DOHH2 (cell line): ENCODE results near the gene CRISPLD2.

Source experiments
- H3F3A ChIP-seq: fragments of 200-600 bp; sonication (generic), shearing (Covaris generic); 2 replicates; pipeline ENCODE4 v1.6.0; 2016; ENCODE audit warnings: antibody characterized with exemption, mild to moderate bottlenecking; ENCODE audit not compliant: control insufficient read depth, insufficient read depth
- H3K27ac ChIP-seq: fragments of 200-600 bp; sonication (generic); 2 replicates; pipeline ENCODE4 v1.5.1; 2014; ENCODE audit warnings: low read depth, mild to moderate bottlenecking, low read length, moderate library complexity
- H3K27me3 ChIP-seq: fragments of 200-600 bp; sonication (generic); 2 replicates; pipeline ENCODE4 v1.6.1; 2014; ENCODE audit warnings: mild to moderate bottlenecking, low read length, mixed read lengths; ENCODE audit not compliant: control insufficient read depth
- H3K36me3 ChIP-seq: fragments of 200-600 bp; sonication (generic); 2 replicates; pipeline ENCODE4 v1.6.1; 2014; ENCODE audit warnings: mild to moderate bottlenecking, low read length, moderate library complexity, mixed read lengths; ENCODE audit not compliant: control insufficient read depth
- H3K4me1 ChIP-seq: fragments of 200-600 bp; sonication (generic); 2 replicates; pipeline ENCODE4 v1.6.1; 2014; ENCODE audit warnings: mild to moderate bottlenecking, low read length, mixed read lengths; ENCODE audit not compliant: control insufficient read depth
- H3K4me2 ChIP-seq: fragments of 200-600 bp; sonication (generic); 2 replicates; pipeline ENCODE4 v1.6.0; 2014; ENCODE audit warnings: mild to moderate bottlenecking, low read length, moderate library complexity
- H3K4me3 ChIP-seq: fragments of 200-600 bp; sonication (generic); 2 replicates; pipeline ENCODE4 v1.5.1; 2014; ENCODE audit warnings: mild to moderate bottlenecking, low read length, mixed read lengths
- H3K79me2 ChIP-seq: fragments of 200-600 bp; sonication (generic); 2 replicates; pipeline ENCODE4 v1.6.1; 2014; ENCODE audit warnings: mild to moderate bottlenecking, low read length, mixed read lengths; ENCODE audit not compliant: control insufficient read depth
- H3K9me2 ChIP-seq: fragments of 200-600 bp; sonication (generic); replicated peaks from 2 replicates; pipeline ENCODE4 v1.6.1; 2014; ENCODE audit warnings: mild to moderate bottlenecking, low read length, mixed read lengths; ENCODE audit not compliant: control insufficient read depth
- H3K9me3 ChIP-seq: fragments of 200-600 bp; sonication (generic); 2 replicates; pipeline ENCODE4 v1.6.1; 2014; ENCODE audit warnings: antibody characterized with exemption, low read length, mixed read lengths; ENCODE audit not compliant: control insufficient read depth, insufficient read depth
- H4K20me1 ChIP-seq: fragments of 200-600 bp; sonication (generic); 2 replicates; pipeline ENCODE4 v1.6.0; 2014; ENCODE audit warnings: low read depth, mild to moderate bottlenecking, antibody characterized with exemption, low read length, moderate library complexity; ENCODE audit not compliant: control insufficient read depth, insufficient read depth
- EZH2phosphoT487 ChIP-seq: fragments of 200-600 bp; sonication (generic); IDR thresholded peaks from 2 replicates; pipeline ENCODE4 v1.6.1; 2017; ENCODE audit warnings: borderline replicate concordance, mild to moderate bottlenecking, antibody characterized with exemption, low read length, moderate library complexity, mixed read lengths
- TF ChIP-seq, protein P1 (sequence below): fragments of 200-600 bp; sonication (generic); IDR thresholded peaks from one replicate; pipeline ENCODE4 v1.5.1; 2014; ENCODE audit warnings: antibody characterized with exemption, mild to moderate bottlenecking, low read depth, low read length; ENCODE audit not compliant: poor library complexity, severe bottlenecking

Gene CRISPLD2

DNA sequence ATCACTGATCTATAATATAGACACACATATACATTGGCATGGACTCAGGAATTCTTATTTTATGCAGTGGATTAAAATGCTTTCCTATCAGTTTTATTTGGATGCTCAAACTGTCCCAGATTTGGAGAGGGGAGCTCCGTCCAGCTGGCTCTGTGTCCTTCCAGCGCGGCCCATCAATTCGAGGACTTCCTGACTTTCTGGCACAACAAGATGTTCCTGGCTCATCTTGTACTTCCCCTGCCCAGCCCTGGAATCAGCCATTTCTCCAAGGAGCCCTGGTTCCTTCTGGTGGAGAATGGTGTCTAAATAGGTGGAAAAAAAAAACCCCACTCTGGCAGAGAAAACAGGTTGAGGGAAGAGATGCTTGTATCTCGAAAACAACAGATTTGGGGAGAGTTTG is 94.5 kb downstream of the CRISPLD2 start:
- no peaks in the 10 kb centered on the region for H3K9me3 ChIP-seq
- H3K4me2 ChIP-seq: no peak overlapping the region
- TF ChIP-seq, protein P1, sequence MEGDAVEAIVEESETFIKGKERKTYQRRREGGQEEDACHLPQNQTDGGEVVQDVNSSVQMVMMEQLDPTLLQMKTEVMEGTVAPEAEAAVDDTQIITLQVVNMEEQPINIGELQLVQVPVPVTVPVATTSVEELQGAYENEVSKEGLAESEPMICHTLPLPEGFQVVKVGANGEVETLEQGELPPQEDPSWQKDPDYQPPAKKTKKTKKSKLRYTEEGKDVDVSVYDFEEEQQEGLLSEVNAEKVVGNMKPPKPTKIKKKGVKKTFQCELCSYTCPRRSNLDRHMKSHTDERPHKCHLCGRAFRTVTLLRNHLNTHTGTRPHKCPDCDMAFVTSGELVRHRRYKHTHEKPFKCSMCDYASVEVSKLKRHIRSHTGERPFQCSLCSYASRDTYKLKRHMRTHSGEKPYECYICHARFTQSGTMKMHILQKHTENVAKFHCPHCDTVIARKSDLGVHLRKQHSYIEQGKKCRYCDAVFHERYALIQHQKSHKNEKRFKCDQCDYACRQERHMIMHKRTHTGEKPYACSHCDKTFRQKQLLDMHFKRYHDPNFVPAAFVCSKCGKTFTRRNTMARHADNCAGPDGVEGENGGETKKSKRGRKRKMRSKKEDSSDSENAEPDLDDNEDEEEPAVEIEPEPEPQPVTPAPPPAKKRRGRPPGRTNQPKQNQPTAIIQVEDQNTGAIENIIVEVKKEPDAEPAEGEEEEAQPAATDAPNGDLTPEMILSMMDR: no peak
- TF ChIP-seq EZH2phosphoT487: no peak
- H3F3A ChIP-seq: no peaks in the 10 kb centered on the region
- no peaks in the 10 kb centered on the region for H3K4me1 ChIP-seq
- no peaks in the 10 kb centered on the region for H3K79me2 ChIP-seq
- H3K27me3 ChIP-seq: peaks cover 3% of the 10 kb centered on the region
- H3K4me3 ChIP-seq: no peak overlapping the region
- no peaks in the 10 kb centered on the region for H4K20me1 ChIP-seq
- H3K36me3 ChIP-seq: no peaks in the 10 kb centered on the region
- H3K27ac ChIP-seq: no peak overlapping the region
- no peaks in the 10 kb centered on the region for H3K9me2 ChIP-seq

DNA sequence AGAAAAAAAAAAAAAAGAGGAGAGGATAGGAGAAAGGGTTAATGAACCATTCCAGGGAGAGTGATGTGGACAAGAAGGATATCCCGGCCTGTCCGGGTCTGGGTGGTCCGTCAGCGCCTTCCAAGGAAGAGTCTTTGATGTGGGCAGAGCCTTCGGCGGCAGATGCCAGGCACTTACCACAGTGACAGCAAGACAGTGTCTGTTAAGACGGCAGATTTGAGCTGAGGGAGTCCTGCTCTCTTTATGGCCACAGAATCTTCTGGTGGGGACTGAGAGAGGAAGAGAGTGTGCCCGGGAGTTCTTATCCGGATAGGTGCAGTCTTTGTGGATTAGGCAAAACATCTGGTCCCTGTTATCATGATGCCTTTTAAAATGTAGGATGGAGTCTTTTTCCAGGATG is 96.4 kb downstream of the CRISPLD2 start:
- H3F3A ChIP-seq: no peaks in the 10 kb centered on the region
- H3K9me2 ChIP-seq: no peaks in the 10 kb centered on the region
- no peaks in the 10 kb centered on the region for H3K36me3 ChIP-seq
- H3K9me3 ChIP-seq: no peaks in the 10 kb centered on the region
- no peaks in the 10 kb centered on the region for H3K79me2 ChIP-seq
- no peaks in the 10 kb centered on the region for H4K20me1 ChIP-seq
- H3K27ac ChIP-seq: no peak overlapping the region
- H3K27me3 ChIP-seq: peaks cover 7% of the 10 kb centered on the region
- no peak overlapping the region for H3K4me2 ChIP-seq
- H3K4me3 ChIP-seq: no peak overlapping the region
- no peaks in the 10 kb centered on the region for H3K4me1 ChIP-seq
- TF ChIP-seq, protein P1: no peak
- TF ChIP-seq EZH2phosphoT487: no peak

DNA sequence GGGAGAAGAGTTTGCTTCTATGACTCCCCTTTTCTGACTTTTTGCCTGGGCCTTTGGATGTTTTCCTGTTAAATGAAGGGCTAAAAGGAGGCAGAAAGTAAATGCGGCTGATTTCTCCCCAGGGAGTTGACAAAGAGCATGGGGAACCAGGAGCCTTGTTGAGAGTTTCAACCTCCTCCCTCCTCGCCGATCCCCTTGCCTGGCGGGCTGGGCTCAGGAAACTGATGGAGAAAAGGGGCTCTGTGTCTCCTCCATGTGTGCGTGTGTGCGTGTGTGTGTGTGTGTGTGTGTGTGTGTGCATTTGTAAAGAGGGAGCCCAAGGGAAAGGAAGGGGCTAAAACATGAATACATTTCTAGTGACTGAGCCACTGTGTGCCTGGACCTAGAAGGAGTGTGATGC is 97.1 kb downstream of the CRISPLD2 start:
- H3K4me2 ChIP-seq: no peak overlapping the region
- H3K4me1 ChIP-seq: no peaks in the 10 kb centered on the region
- no peak overlapping the region for H3K4me3 ChIP-seq
- H3K27ac ChIP-seq: no peak overlapping the region
- H3K36me3 ChIP-seq: no peaks in the 10 kb centered on the region
- peaks cover 7% of the 10 kb centered on the region for H3K27me3 ChIP-seq
- no peaks in the 10 kb centered on the region for H3K9me2 ChIP-seq
- no peaks in the 10 kb centered on the region for H3F3A ChIP-seq
- H3K79me2 ChIP-seq: no peaks in the 10 kb centered on the region
- H3K9me3 ChIP-seq: no peaks in the 10 kb centered on the region
- TF ChIP-seq EZH2phosphoT487: no peak
- TF ChIP-seq, protein P1: no peak
- no peaks in the 10 kb centered on the region for H4K20me1 ChIP-seq

DNA sequence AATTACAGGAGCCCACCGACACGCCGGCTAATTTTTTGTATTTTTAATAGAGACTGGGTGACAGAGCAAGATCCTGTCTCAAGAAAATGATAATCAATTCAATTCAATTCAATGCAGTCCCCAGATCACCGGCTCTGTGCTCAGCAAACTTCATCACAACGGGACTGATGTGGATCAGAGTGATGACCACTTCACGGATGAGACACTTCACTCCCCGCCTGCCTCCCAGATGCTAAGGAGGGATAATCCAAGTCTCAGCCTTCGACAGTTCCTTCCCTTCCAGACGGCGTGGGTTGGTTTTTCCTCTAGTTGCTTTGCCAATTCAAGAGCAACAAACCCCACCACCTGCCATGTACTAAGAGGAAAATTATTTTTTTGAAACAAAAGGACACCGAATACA is 97.7 kb downstream of the CRISPLD2 start:
- peaks cover 7% of the 10 kb centered on the region for H3K27me3 ChIP-seq

More for the DNA sequence above, 97.7 kb downstream of the CRISPLD2 start:
- Histone ChIP-seq H3K27ac (no peak overlapping the region), H3K4me2 (no peak overlapping the region), H3K4me1 (no peaks in the 10 kb centered on the region), H3K9me2 (no peaks in the 10 kb centered on the region), H3K79me2 (no peaks in the 10 kb centered on the region), H3K4me3 (no peak overlapping the region), H3K9me3 (no peaks in the 10 kb centered on the region), H4K20me1 (no peaks in the 10 kb centered on the region), H3K36me3 (no peaks in the 10 kb centered on the region), H3F3A (no peaks in the 10 kb centered on the region)
- TF ChIP-seq, protein P1: no peak
- TF ChIP-seq EZH2phosphoT487: no peak
